K562 (cell line): ENCODE results near the gene RBFOX1. TPM values are rescaled to one million over a fixed set of nuclear protein-coding genes. Genes with fewer than 3 reads are reported as not detected.

Experiments used
- ATAC-seq: fragments of 200-7000 bp; cut with Tn5 transposase; 3 replicates; pipeline ENCODE4 v1.9.1; 2020; ENCODE audit warnings: moderate library complexity
- BruUV-seq: library from RNA; stranded (reverse); fragments of 400-500 nt; replicated peaks from 2 replicates; lab custom pipeline; 2021; lab: Mats Ljungman, UMichigan
- CTCF ChIA-PET: fragments of 300-600 bp; formaldehyde crosslinking; extraction: SDS; loops from one replicate; lab custom pipeline; 2021; ENCODE audit warnings: low intra/inter-chr PET ratio; lab: Yijun Ruan, JAX
- POLR2A ChIA-PET: fragments of 300-600, 350-650 bp; sonication (Branson Sonifier 250); formaldehyde crosslinking; extraction: SDS; loops from one replicate; lab custom pipeline; 2021; ENCODE audit warnings: antibody characterized with exemption, inconsistent platforms; lab: Yijun Ruan, JAX
- DNase-seq, 4 experiments: peaks; one replicate each; pipeline versions ENCODE4 v3.0.0 to v3.0.0-alpha.2; 2011 to 2018; ENCODE audit warnings: low spot score in 3 of 4, mixed read lengths in 3 of 4; ENCODE audit errors: extremely low read depth in 1 of 4
- FAIRE-seq: peaks from 2 replicates; lab custom pipeline; 2011; peaks lifted over from hg19 to GRCh38; lab: Jason Lieb, UNC
- H2AFZ ChIP-seq: 2 replicates; pipeline ENCODE4 v1.6.0; 2011; ENCODE audit warnings: low read depth, low read length, control low read depth, inconsistent platforms
- H3K27ac ChIP-seq: fragments of 200-600 bp; 3 replicates; pipeline ENCODE4 v1.8.0; 2011; ENCODE audit warnings: low read depth, mild to moderate bottlenecking, control low read depth, inconsistent platforms, low read length, moderate library complexity, mixed read lengths; ENCODE audit errors: extremely low read depth
- H3K27me3 ChIP-seq, 2 experiments: fragments of 300-600 bp in 1 of 2; 2 replicates in 1 of 2; 3 replicates in 1 of 2; pipeline versions ENCODE4 v1.6.0 to v1.8.0; 2011; ENCODE audit warnings: inconsistent platforms in 2 of 2, low read length in 2 of 2, mild to moderate bottlenecking in 1 of 2, mixed read lengths in 1 of 2, moderate library complexity in 1 of 2; ENCODE audit not compliant: control insufficient read depth in 2 of 2, insufficient read depth in 2 of 2
- H3K36me3 ChIP-seq: fragments of 300-600 bp; 3 replicates; pipeline ENCODE4 v1.8.0; 2011; ENCODE audit warnings: mild to moderate bottlenecking, low read length, inconsistent platforms; ENCODE audit not compliant: control insufficient read depth, insufficient read depth
- H3K4me1 ChIP-seq, 2 experiments: fragments of 200-600 bp in 1 of 2; replicated peaks in 1 of 2; 2 replicates in 1 of 2; 3 replicates in 1 of 2; pipeline versions ENCODE4 v1.5.1 to v1.8.0; 2011; ENCODE audit warnings: inconsistent platforms in 2 of 2, low read length in 2 of 2, mild to moderate bottlenecking in 1 of 2, mixed read lengths in 1 of 2, moderate library complexity in 1 of 2; ENCODE audit not compliant: control insufficient read depth in 2 of 2, insufficient read depth in 2 of 2
- H3K4me2 ChIP-seq: 2 replicates; pipeline ENCODE4 v1.6.1; 2011; ENCODE audit warnings: low read length, control low read depth, inconsistent platforms, mixed read lengths; ENCODE audit not compliant: insufficient read depth
- H3K4me3 ChIP-seq: fragments of 200-600 bp; sonication (generic), shearing (Covaris generic); 2 replicates; pipeline ENCODE4 v1.5.1; 2016; ENCODE audit warnings: control low read depth, inconsistent platforms
- H3K79me2 ChIP-seq: fragments of 200-600 bp; 3 replicates; pipeline ENCODE4 v1.8.0; 2011; ENCODE audit warnings: low read length, inconsistent platforms; ENCODE audit not compliant: control insufficient read depth, insufficient read depth
- H3K9ac ChIP-seq, 2 experiments: 2 replicates each; pipeline versions ENCODE4 v1.6.0 to v1.6.1; 2011; ENCODE audit warnings: low read depth in 2 of 2, low read length in 2 of 2, control low read depth in 1 of 2, inconsistent platforms in 1 of 2, mild to moderate bottlenecking in 1 of 2, mixed read lengths in 1 of 2; ENCODE audit not compliant: insufficient read depth in 1 of 2
- H3K9me1 ChIP-seq: one replicate; pipeline ENCODE4 v1.6.0; 2011; ENCODE audit warnings: inconsistent platforms, mild to moderate bottlenecking, low read length, moderate library complexity; ENCODE audit not compliant: control insufficient read depth, insufficient read depth
- H3K9me3 ChIP-seq: replicated peaks from 2 replicates; pipeline ENCODE4 v1.5.1; 2011; ENCODE audit warnings: low read depth, low read length, inconsistent platforms; ENCODE audit not compliant: control insufficient read depth, insufficient read depth
- H4K20me1 ChIP-seq: replicated peaks from 2 replicates; pipeline ENCODE4 v1.6.1; 2011; ENCODE audit warnings: low read length, inconsistent platforms, mixed read lengths; ENCODE audit not compliant: control insufficient read depth, insufficient read depth
- CREB3 ChIP-seq: fragments of 450-650 bp; conservative IDR thresholded peaks from 2 replicates; pipeline ENCODE4 v1.6.1; 2016; ENCODE audit warnings: missing genetic modification characterization, low read depth, mild to moderate bottlenecking, missing compliant biosample characterization, moderate library complexity
- NFRKB ChIP-seq: fragments of 450-650 bp; IDR thresholded peaks from 2 replicates; pipeline ENCODE4 v1.6.1; 2016; ENCODE audit warnings: low read depth
- POU5F1 ChIP-seq: fragments of 150-350 bp; IDR thresholded peaks from 2 replicates; pipeline ENCODE4 v1.6.1; 2014; ENCODE audit warnings: borderline replicate concordance, low read length, low read depth, mild to moderate bottlenecking; ENCODE audit not compliant: partially characterized antibody
- SIN3B ChIP-seq: fragments of 450-650 bp; IDR thresholded peaks from 2 replicates; pipeline ENCODE4 v1.6.1; 2017; ENCODE audit warnings: low read depth, mild to moderate bottlenecking, moderate library complexity
- SUPT5H ChIP-seq: fragments of 450-650 bp; IDR thresholded peaks from 2 replicates; pipeline ENCODE4 v1.6.1; 2016
- WGBS: fragments of 100-300 bp; shearing (Covaris generic); methylation state at CpG from one replicate; pipeline ENCODE4 v1.1.6; 2016; ENCODE audit warnings: low coverage, mixed read lengths; ENCODE audit not compliant: insufficient coverage; ENCODE audit errors: missing lambda C conversion rate; 5-methylcytosine and 5-hydroxymethylcytosine counted together
- in situ Hi-C: fragments of 300-500 bp; cut with MboI; formaldehyde crosslinking; loops from 4 replicates; pipeline ENCODE4 v1.15.0; 2018; ENCODE audit warnings: inconsistent platforms, mixed read lengths
- intact Hi-C: fragments of 100-400 bp; cut with micrococcal nuclease; formaldehyde crosslinking; loops from 2 replicates; pipeline ENCODE4 v1.14.2; 2022
- polyA plus RNA-seq, 8 experiments: library from polyadenylated mRNA; depleted of rRNA in 4 of 8; stranded (reverse) in 5 of 8; unstranded in 3 of 8; fragments of >200 nt; fragmentation: Nextera tagmentation in 2 of 8; fragmentation: Illumina TruSeq in 1 of 8; extraction: Ambion mirVana in 2 of 8; extraction: Trizol in 1 of 8; gene quantifications; 2 replicates each; pipeline versions ENCODE4 v1.2.1 to v1.2.3, GENCODE V29; 2011 to 2014; ENCODE audit warnings: inconsistent platforms in 1 of 8, missing spikeins in 1 of 8
- total RNA-seq, 7 experiments: library from RNA; depleted of rRNA in 6 of 7; stranded (reverse); fragments of >200 nt in 6 of 7; fragmentation: Illumina TruSeq in 2 of 7; extraction: Trizol in 2 of 7; gene quantifications; 2 replicates each; pipeline versions ENCODE4 v1.2.1 to v1.2.3, GENCODE V29; 2011 to 2021; ENCODE audit warnings: low replicate concordance in 1 of 7
- TF ChIP-seq, protein P1 (sequence below): sonication (generic); formaldehyde crosslinking; IDR thresholded peaks from 2 replicates; pipeline ENCODE4 v1.5.0; 2020; ENCODE audit warnings: missing genetic modification reagents
- TF ChIP-seq, protein P2 (sequence below): sonication (generic); formaldehyde crosslinking; IDR thresholded peaks from 2 replicates; pipeline ENCODE4 v1.4.0; 2020; ENCODE audit warnings: mild to moderate bottlenecking, missing genetic modification reagents

RBFOX1 gene
- total and polyA plus RNA-seq, 9 of the 15 experiments (the other 6 are each of a cell fraction or from before 2014, with no cell fraction given), result 0.03 TPM; not detected in 8

- TF ChIP-seq, protein P1, sequence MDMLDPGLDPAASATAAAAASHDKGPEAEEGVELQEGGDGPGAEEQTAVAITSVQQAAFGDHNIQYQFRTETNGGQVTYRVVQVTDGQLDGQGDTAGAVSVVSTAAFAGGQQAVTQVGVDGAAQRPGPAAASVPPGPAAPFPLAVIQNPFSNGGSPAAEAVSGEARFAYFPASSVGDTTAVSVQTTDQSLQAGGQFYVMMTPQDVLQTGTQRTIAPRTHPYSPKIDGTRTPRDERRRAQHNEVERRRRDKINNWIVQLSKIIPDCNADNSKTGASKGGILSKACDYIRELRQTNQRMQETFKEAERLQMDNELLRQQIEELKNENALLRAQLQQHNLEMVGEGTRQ, result no peak
- TF ChIP-seq, protein P2, sequence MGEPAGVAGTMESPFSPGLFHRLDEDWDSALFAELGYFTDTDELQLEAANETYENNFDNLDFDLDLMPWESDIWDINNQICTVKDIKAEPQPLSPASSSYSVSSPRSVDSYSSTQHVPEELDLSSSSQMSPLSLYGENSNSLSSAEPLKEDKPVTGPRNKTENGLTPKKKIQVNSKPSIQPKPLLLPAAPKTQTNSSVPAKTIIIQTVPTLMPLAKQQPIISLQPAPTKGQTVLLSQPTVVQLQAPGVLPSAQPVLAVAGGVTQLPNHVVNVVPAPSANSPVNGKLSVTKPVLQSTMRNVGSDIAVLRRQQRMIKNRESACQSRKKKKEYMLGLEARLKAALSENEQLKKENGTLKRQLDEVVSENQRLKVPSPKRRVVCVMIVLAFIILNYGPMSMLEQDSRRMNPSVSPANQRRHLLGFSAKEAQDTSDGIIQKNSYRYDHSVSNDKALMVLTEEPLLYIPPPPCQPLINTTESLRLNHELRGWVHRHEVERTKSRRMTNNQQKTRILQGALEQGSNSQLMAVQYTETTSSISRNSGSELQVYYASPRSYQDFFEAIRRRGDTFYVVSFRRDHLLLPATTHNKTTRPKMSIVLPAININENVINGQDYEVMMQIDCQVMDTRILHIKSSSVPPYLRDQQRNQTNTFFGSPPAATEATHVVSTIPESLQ (CRISPR knock-in tag), result no peak
- TF ChIP-seq NFRKB, result no peak
- TF ChIP-seq, all 486 proteins: peak for 0
Observed at GRCh38 chr16:7339700-7340099, 7.1 kb downstream of the RBFOX1 start (continued).

- no peaks in the 10 kb centered on the region for H3K4me1 ChIP-seq
- TF ChIP-seq SUPT5H (no peak), POU5F1 (no peak), CREB3 (tag) (no peak), SIN3B (no peak)
- intact Hi-C loops, result no loop called here
- 0% methylated on average over 5 of the region's 5 CpGs for WGBS
- in situ Hi-C loops, result no loop called here
- no peaks in the 10 kb centered on the region for H4K20me1 ChIP-seq
- ATAC-seq, result no peak
- no peak overlapping the region for H3K27ac ChIP-seq
- no peak overlapping the region for H3K9ac ChIP-seq
- no peaks in the 10 kb centered on the region for H3K36me3 ChIP-seq
- FAIRE-seq, result no peak
- H3K4me2 ChIP-seq, result no peak overlapping the region
- no peaks in the 10 kb centered on the region for H3K79me2 ChIP-seq
- no peak overlapping the region for H3K4me3 ChIP-seq
- no peaks in the 10 kb centered on the region for H3K9me3 ChIP-seq
- no peak for DNase-seq
- BruUV-seq, result no TSS peak
- H2AFZ ChIP-seq, result no peak overlapping the region
- no peaks in the 10 kb centered on the region for H3K9me1 ChIP-seq
- peaks cover 0 to 5% of the 10 kb centered on the region in 2 experiments; a peak in 1 of 5 replicates for H3K27me3 ChIP-seq
- ChIA-PET POLR2A (no interaction called here), CTCF (no interaction called here)
Observed at GRCh38 chr16:7340938-7341337, 8.3 kb downstream of the RBFOX1 start.
